Ramos (cell line): ENCODE data around the gene PDZK1IP1.
"Not testable (repeated sequence)": the region's sequence is repeated elsewhere in the genome, so short reads cannot be mapped to it uniquely, and the experiment has no call there.

ENCODE experiments used
- in situ Hi-C: fragments of 300-500 bp; cut with MboI; formaldehyde crosslinking; loops from one replicate; pipeline ENCODE4 v1.14.3; 2022; ENCODE audit warnings: low sequenced_read_pairs; ENCODE audit not compliant: unreplicated experiment

Gene PDZK1IP1

GRCh38 chr1:47203504-47203903 is 13.7 kb upstream of the PDZK1IP1 start:
- in situ Hi-C loops = not testable (repeated sequence)

DNA sequence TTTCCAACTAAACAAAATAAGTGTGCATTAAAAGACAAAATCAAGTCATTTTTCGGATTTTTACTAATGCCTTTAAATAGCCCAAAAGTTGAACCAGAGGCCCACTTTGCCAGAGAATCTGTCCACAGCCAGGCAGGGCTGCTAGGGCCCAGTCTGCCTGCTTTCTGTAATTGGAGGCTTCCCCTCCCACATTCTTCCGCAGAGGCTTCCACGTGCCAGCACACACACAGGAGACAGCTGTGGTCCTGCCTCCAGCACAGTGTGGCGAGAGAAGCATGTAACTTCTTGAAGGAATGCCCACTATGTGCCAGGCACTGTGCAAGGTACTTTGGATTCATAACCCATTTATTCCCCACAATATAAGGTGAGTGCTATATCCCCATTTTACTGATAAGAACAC is 11.3 kb upstream of the PDZK1IP1 start:
- in situ Hi-C loops = no loop called here

DNA sequence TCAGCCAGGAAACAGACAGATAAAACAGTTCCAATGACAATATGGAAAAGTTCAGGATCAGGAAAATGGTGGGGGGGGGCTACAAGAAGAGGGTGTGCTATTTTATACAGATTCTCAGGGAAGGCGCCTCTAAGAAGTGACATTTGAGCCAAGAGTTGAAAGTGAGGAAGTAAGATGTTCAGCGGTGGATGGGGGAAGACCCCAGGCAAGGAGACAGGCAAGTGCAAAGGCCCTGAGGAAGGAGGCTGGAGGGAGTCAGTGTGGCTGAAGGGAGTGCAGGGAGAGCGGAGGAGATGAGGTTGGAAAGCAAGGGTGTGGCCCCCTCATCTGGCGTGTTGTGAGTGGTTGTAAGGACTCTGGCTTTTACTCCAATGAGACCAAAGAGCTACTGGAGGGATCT is 8.4 kb upstream of the PDZK1IP1 start:
- in situ Hi-C loops = loop anchor here (25.0 kb wide), 1 partner anchor 514 kb away; no protein-coding TSS in a partner anchor

GRCh38 chr1:47196622-47197021 is 6.8 kb upstream of the PDZK1IP1 start:
- in situ Hi-C loops = loop anchor here (25.0 kb wide), 1 partner anchor 516 kb away; no protein-coding TSS in a partner anchor

DNA sequence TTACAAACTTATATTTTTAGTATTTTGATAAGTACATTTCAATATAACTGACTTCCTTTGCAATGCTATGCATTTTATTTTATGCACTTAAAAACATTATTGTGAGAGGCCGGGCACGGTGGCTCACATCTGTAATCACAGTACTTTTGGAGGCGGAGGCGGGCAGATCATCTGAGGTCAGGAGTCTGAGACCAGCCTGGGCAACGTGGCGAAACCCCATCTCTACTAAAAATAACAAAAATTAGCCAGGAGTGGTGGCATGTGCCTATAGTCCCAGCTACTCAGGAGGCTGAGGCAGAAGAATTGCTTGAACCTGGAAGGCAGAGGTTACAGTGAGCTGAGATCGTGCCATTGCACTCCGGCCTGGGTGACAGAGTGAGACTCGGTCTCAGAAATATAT is 6.1 kb upstream of the PDZK1IP1 start:
- in situ Hi-C loops = loop anchor here (25.0 kb wide), 1 partner anchor 516 kb away; no protein-coding TSS in a partner anchor

DNA sequence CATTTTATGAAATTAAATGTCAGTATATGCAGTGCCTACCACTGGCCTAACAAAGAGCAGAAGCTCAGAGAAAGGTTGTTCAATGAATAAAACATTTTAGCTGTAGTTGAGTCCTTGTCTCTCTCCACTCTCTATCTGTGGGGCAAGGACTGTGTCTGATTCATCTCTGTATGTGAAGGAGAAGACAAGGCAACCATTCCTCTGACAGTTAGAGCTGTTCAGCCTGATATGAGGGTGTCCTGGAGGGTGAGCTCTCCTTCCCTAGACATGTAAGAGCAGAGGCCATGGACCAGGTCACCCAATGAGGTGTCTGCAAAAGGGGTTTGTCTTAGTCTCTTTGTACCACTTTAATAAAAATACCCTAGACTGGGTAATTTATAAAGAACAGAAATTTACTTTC is 4.5 kb upstream of the PDZK1IP1 start:
- in situ Hi-C loops = loop anchor here (25.0 kb wide), 1 partner anchor 518 kb away; no protein-coding TSS in a partner anchor

DNA sequence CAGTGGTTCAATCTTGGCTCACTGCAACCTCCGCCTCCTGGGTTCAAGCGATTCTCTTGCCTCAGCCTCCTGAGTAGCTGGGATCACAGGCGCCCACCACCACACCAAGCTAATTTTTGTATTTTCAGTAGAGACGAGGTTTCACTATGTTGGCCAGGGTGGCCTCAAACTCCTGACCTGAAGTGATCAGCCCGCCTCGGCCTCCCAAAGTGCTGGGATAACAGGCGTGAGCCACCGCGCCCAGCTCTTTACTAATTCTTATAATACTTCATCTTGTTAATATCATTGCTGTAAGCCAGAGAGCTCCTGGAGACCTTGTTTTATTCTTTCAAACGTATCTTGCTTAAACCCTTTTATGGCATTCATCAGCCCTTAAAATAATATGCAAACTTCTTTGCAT is 3.7 kb upstream of the PDZK1IP1 start:
- in situ Hi-C loops = loop anchor here (25.0 kb wide), 1 partner anchor 519 kb away; no protein-coding TSS in a partner anchor

DNA sequence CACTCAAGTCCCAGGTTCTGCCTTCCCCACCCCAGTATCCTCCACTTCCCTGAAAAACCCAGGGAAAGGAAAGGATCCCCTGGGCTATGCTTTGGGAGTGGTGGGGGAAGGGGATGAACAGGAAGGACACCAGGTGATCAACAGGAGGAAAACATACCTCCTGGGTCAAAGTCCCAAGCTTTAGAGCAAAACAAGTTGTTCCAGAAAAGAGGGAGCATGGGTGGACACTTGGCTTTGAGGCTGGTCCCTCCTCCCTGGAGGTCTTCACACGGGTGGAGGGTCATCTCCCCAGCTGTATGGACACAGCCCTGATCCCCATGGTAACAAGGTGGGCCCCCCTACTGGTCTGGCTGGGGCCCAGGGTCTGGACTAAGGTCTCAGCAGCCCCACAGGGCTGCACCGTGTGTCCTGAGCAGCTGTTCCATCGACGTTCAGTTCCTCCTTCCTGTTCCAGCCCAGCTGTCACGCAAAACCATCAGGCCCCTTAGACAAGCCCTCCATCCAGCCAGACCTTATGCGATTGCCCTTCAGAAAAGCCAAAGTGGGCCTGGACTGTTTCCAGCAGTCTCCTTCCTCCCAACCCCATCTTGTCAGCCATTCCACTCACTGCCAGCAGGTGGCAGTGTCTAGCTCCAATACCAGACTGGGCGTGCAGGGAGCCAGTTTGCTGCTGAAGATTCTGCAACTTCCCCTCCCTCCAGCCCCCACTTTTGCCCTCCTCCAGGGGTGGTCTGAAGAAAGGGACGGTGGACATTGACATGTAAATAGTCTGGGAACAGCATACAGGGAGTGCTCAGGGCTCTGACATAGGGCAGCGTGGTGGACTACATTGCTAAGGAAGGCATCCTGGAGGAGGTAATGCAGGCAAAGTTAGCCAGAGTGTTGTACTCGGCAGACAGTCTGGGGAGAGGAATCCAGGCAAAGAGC is 2.9 kb upstream of the PDZK1IP1 start:
- in situ Hi-C loops = loop anchor here (25.0 kb wide), 1 partner anchor 520 kb away; no protein-coding TSS in a partner anchor

GRCh38 chr1:47191940-47192457 is 2.2 kb upstream of the PDZK1IP1 start:
- in situ Hi-C loops = loop anchor here (25.0 kb wide), 1 partner anchor 520 kb away; no protein-coding TSS in a partner anchor

DNA sequence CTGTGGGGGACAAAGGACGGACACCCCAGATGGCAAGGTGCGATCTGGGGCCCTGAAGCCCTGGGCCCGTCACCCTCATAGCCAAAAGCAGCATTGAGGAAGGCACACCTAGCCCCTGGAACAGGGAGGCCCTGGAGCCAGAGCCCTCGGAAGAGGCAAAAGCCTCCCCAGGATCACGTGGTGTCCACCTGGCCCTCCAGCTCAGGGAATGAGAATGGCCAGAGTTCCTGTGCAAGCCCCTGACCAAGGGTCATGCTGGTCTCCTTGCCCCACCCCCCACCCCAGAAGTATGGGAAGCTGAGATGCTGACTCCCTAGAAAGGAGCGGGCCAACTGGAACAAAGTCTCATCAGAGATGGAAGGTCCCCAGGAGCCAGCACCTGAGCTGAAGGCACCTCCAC is 1.0 kb upstream of the PDZK1IP1 start:
- in situ Hi-C loops = loop anchor here (25.0 kb wide), 1 partner anchor 521 kb away; no protein-coding TSS in a partner anchor

GRCh38 chr1:47190509-47190855 is 646 bp upstream of the PDZK1IP1 start:
- in situ Hi-C loops = loop anchor here (25.0 kb wide), 1 partner anchor 522 kb away; no protein-coding TSS in a partner anchor

- in situ Hi-C loops = loop anchor here (25.0 kb wide), 1 partner anchor 523 kb away; no protein-coding TSS in a partner anchor
Observed at GRCh38 chr1:47188791-47189785, 748 bp downstream of the PDZK1IP1 start.

DNA sequence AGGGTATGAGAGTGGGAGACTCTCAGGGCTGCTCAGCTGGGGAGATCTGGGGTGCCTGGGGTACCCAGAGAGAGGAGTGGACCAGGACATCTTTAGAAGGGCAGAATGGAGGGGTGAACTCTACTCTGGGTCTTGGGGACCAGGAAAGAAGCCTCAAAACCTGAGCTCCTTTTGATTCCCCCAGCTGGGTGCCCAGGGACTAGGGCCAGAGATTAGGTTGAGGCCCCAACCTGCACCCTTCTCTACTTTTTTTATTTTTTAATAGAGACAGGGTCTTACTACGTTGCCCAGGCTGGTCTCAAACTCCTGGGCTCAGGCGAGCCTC is 1.9 kb downstream of the PDZK1IP1 start:
- in situ Hi-C loops = loop anchor here (25.0 kb wide), 1 partner anchor 524 kb away; no protein-coding TSS in a partner anchor

- in situ Hi-C loops = loop anchor here (25.0 kb wide), 1 partner anchor 525 kb away; no protein-coding TSS in a partner anchor
Observed at GRCh38 chr1:47187231-47187925, 2.5 kb downstream of the PDZK1IP1 start.

DNA sequence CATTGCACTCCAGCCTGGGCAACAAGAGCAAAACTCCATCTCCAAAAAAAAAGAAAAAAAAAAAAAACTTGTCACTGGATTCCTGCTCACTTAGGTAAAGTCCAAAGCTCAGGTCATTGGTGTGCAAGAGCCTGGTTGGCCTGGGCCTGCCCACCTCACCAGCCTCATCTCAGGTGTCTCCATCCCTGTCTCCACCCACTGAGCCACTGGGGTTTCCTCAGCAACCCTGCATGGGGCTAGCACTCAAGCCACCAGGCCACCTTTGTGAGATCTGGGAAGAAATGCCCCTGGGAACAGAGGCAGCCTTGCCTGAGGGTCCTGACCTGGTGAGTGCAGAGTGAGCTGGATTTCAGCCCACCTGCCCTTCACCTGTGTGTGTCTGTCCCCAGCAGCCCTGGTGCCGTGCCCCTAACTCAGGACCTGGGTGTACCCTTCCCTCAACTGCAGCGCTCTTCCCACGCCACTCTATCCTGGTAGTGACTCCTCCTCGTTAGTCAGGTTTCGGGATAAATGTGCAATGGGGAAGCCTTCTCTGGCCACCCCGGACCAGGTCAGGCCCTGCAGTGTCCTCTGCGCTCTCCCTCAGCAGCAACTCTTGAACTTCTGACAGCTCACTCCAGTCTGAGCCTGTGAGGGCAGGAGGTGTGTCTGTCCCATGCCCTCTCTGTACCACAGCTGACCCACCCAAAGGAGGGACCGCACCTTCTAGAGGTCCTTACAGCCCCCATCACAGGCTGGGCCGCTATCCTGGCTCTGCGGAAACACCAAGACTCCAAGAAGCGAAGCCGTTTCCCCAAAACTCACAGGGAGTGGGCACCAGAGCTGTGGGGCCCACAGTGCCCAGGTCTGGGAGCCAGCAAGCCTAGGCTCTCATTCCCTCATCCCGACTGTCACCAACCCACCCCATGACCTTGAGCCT is 3.3 kb downstream of the PDZK1IP1 start:
- in situ Hi-C loops = loop anchor here (25.0 kb wide), 1 partner anchor 526 kb away; no protein-coding TSS in a partner anchor

DNA sequence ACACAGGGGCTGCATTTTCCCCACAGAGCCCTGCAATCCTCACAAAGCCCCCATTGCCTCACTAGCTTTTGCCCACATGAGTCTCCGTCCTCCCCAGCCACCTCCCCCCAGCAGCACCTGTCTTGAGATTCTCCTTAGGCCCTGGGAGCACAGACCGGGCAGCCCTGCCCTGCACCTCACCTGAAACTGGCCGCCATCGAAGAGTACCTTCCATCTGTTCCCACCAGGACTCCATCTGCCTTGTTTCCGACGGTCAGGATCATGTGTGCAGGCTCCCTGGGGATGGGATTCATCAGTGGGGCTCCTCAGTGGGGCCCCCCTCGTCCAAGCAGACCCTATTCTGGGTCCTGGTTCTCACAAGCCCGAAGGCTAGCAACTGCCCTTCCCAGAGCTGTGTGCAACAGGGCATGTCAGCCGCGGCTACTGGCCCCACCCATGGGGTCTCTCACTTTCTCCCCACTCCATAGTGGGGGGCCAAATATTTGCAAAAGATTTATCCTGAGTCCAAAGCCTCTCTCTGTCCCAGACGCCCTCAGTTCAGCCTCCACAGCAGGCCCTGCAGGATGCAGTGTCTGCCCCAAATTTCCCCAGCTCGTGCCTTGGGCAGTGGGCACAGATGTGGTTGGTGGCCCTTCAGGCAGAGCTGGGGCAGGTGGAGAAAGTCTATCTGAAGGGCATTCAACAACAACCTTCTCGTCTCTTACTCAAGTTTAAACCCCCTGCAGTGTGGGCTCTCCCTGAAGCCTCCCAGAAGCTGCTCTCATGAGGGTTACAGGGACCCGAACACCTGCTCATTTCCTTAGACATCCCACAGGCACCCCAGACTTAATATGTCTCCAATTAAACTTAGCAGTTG is 4.8 kb downstream of the PDZK1IP1 start:
- in situ Hi-C loops = loop anchor here (25.0 kb wide), 1 partner anchor 527 kb away; no protein-coding TSS in a partner anchor
